ENCODE measurements around the gene CASP2.
"Not testable (repeated sequence)": the region's sequence is repeated elsewhere in the genome, so short reads cannot be mapped to it uniquely, and the experiment has no call there.

CASP2 gene

GRCh38 chr7:143264196-143264568 is 24.0 kb upstream of the CASP2 start:
- not testable (repeated sequence) for DNase-seq (ENCODE audit: low read depth in 2 of 2)

GRCh38 chr7:143265017-143265693 is 23.0 kb upstream of the CASP2 start:
- no peak for DNase-seq (ENCODE audit: low read depth in 2 of 2)

- no peak for DNase-seq (ENCODE audit: low read depth in 2 of 2)
Observed at GRCh38 chr7:143269251-143269650, 18.9 kb upstream of the CASP2 start.

GRCh38 chr7:143271240-143271639 is 16.9 kb upstream of the CASP2 start:
- no peak for DNase-seq (ENCODE audit: low read depth in 2 of 2)

- no peak for DNase-seq (ENCODE audit: low read depth in 2 of 2)
Observed at GRCh38 chr7:143272871-143273270, 15.3 kb upstream of the CASP2 start.

- no peak for DNase-seq (ENCODE audit: low read depth in 2 of 2)
Observed at GRCh38 chr7:143279186-143280098, 8.7 kb upstream of the CASP2 start.

- DNase-seq (ENCODE audit: low read depth in 2 of 2): no peak
Observed at GRCh38 chr7:143280160-143280559, 8.0 kb upstream of the CASP2 start.

GRCh38 chr7:143280566-143280965 is 7.6 kb upstream of the CASP2 start:
- DNase-seq (ENCODE audit: low read depth in 2 of 2): no peak

- DNase-seq (ENCODE audit: low read depth in 2 of 2): no peak
Observed at GRCh38 chr7:143281529-143281928, 6.6 kb upstream of the CASP2 start.

- DNase-seq (ENCODE audit: low read depth in 2 of 2): no peak
Observed at GRCh38 chr7:143282124-143282523, 6.0 kb upstream of the CASP2 start.

- DNase-seq (ENCODE audit: low read depth in 2 of 2): no peak
Observed at GRCh38 chr7:143283381-143283780, 4.8 kb upstream of the CASP2 start.

GRCh38 chr7:143284591-143285469 is 3.3 kb upstream of the CASP2 start, which contains the start of gene TMEM139:
Gene TMEM139, plus strand, starts transcription at chr7:143284958. Its CDS starts 1,000 bp downstream, at chr7:143285958.
- DNase-seq (ENCODE audit: low read depth in 2 of 2): no peak

- DNase-seq (ENCODE audit: low read depth in 2 of 2): no peak
Observed at GRCh38 chr7:143285470-143285778, 2.7 kb upstream of the CASP2 start.

- no peak for DNase-seq (ENCODE audit: low read depth in 2 of 2)
Observed at GRCh38 chr7:143285806-143286521, 2.2 kb upstream of the CASP2 start.

GRCh38 chr7:143286522-143286890 is 1.6 kb upstream of the CASP2 start:
- DNase-seq (ENCODE audit: low read depth in 2 of 2): no peak

GRCh38 chr7:143287339-143287934 is 714 bp upstream of the CASP2 start:
- DNase-seq (ENCODE audit: low read depth in 2 of 2): no peak

- no peak for DNase-seq (ENCODE audit: low read depth in 2 of 2)
Observed at GRCh38 chr7:143288836-143289235, 685 bp downstream of the CASP2 start.

- DNase-seq (ENCODE audit: low read depth in 2 of 2): no peak
Observed at GRCh38 chr7:143289421-143289820, 1.3 kb downstream of the CASP2 start.

- not testable (repeated sequence) for DNase-seq (ENCODE audit: low read depth in 2 of 2)
Observed at GRCh38 chr7:143289888-143290287, 1.7 kb downstream of the CASP2 start.

GRCh38 chr7:143290293-143290692 is 2.1 kb downstream of the CASP2 start:
- DNase-seq (ENCODE audit: low read depth in 2 of 2): no peak

GRCh38 chr7:143292876-143293275 is 4.7 kb downstream of the CASP2 start:
- DNase-seq (ENCODE audit: low read depth in 2 of 2): no peak
